ENCODE measurements around the gene CHD9. TPM values are rescaled to one million over a fixed set of nuclear protein-coding genes. Genes with fewer than 3 reads are reported as not detected.
A peak's percentile ranks its signal among the peaks of the same experiment; 100 is the strongest.

The CHD9 gene
- total and polyA plus RNA-seq, 9 of the 15 experiments (the other 6 are each of a cell fraction or from before 2014, with no cell fraction given) = 29.0 to 69.3 (median 40.6) TPM

GRCh38 chr16:53052519-53053501 is 2.0 kb upstream of the CHD9 start, which contains the start of gene CHD9NB (continued):
- TF ChIP-seq MCM5 (IDR thresholded peaks at IDR 0.05; ENCODE audit: low read depth) = no peak
- TF ChIP-seq ZFP1 (CRISPR knock-in tag; IDR thresholded peaks at IDR 0.05) = no peak
- no peak for TF ChIP-seq POLR2AphosphoS2 (IDR thresholded peaks at IDR 0.05; ENCODE audit: low read length)
- TF ChIP-seq ZFP36 (IDR thresholded peaks at IDR 0.05; ENCODE audit: low read depth, low read length, partially characterized antibody) = no peak
- TF ChIP-seq ZNF146 (CRISPR knock-in tag; IDR thresholded peaks at IDR 0.05; ENCODE audit: unreplicated experiment) = no peak
- TF ChIP-seq PRPF4 (IDR thresholded peaks at IDR 0.05; ENCODE audit: insufficient read depth, low read depth, low read length, poor library complexity, severe bottlenecking) = no peak
- no peak for TF ChIP-seq BDP1 (IDR thresholded peaks at IDR 0.05; ENCODE audit: insufficient read depth, insufficient read length)
- TF ChIP-seq NFE2 (IDR thresholded peaks at IDR 0.05; ENCODE audit: low read depth) = no peak
- no peak for TF ChIP-seq TCF7L2 (IDR thresholded peaks at IDR 0.05; ENCODE audit: low read depth, low read length)
- no peak for TF ChIP-seq BRCA1 (IDR thresholded peaks at IDR 0.05)
- TF ChIP-seq BRCA1 (CRISPR knock-in tag; IDR thresholded peaks at IDR 0.05) = no peak
- TF ChIP-seq PTTG1 (tag; IDR thresholded peaks at IDR 0.05; ENCODE audit: low read depth) = no peak
- TF ChIP-seq NBN (IDR thresholded peaks at IDR 0.05; ENCODE audit: low read depth) = no peak
- no peak for TF ChIP-seq ATF3 (IDR thresholded peaks at IDR 0.05)
- TF ChIP-seq ATF3 (CRISPR knock-in tag; conservative IDR thresholded peaks at IDR 0.05) = no peak
- TF ChIP-seq ZNF655 (CRISPR knock-in tag; IDR thresholded peaks at IDR 0.05) = no peak
- no peak for TF ChIP-seq ZNF165 (CRISPR knock-in tag; IDR thresholded peaks at IDR 0.05; ENCODE audit: borderline replicate concordance)
- TF ChIP-seq SOX6 (IDR thresholded peaks at IDR 0.05) = no peak
- peak; percentile 19; the same call in 1 of the 2 replicates for TF ChIP-seq ZNF407 (IDR thresholded peaks at IDR 0.05; ENCODE audit: low read depth)
